ENCODE data around the gene DMAP1. TPM values are rescaled to one million over a fixed set of nuclear protein-coding genes. Genes with fewer than 3 reads are reported as not detected.
"Not testable (repeated sequence)": the region's sequence is repeated elsewhere in the genome, so short reads cannot be mapped to it uniquely, and the experiment has no call there.

DMAP1 gene
- 33.7 TPM for total RNA-seq

GRCh38 chr1:44213222-44214112, at the start of gene DMAP1:
Gene DMAP1, plus strand, starts transcription at chr1:44213471. Its CDS starts 283 bp downstream, at chr1:44213754.
- DNase-seq (ENCODE audit: low read depth in 2 of 3, low spot score in 2 of 3), result peak; percentile 79 to 92 (median 83)

DNA sequence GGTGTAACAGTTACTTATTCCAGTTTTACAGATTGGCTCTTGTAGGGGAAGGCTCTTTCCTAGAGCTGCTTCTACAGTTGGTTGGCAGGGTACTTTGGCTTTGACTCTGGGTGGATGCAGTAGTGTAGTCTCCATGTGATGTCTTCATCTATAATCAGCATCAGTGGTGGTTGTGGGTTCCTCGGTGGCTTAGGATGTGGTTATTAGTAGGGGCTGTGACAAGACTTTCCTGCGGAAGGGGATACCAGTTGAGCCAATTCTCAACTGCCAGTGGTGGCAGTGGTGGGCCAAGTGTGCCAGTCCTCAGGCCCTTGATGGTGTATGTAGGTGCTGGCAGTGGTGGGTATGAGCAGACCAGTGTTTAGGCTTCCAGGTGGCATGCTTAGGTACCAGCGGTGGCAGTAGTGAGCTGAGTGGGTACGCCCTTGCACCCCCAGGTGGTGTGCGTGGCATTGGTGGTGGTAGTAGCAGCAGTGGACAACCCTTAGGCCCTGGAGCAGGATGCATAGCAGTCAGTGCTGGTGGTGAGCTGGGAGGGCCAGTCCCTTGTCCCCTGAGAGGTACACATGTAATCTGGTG, 44.7 kb upstream of the DMAP1 start:
- DNase-seq (ENCODE audit: low read depth in 2 of 3, low spot score in 2 of 3), result no peak

DNA sequence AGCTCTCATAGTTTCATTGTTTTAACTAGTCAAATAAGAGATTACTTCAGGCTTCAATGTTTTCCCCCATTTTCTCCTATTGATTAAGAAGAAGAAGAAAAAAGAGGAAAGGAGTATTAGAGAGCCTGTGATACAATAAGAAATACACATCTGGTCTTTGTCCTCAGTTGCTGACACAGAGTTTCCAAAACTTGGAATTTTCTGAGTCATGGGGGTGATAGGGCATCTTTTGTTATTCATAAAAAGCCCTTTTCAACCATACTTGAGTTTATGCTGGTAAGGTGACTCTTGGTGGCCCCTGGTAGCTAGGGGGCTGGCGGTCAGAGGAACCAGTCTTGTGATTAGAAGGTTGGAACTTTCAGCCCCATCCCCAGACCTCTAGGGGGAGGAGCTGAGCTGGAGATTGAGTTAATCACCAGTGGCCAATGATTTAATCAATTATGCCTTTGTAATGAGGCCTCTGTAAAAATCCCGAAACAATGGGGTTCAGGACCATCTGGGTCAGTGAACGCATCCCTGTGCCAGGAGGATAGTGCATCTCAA, 42.9 kb upstream of the DMAP1 start:
- no peak for DNase-seq (ENCODE audit: low read depth in 2 of 3, low spot score in 2 of 3)

GRCh38 chr1:44174630-44175029, 38.6 kb upstream of the DMAP1 start:
- peak in 1 of 3 donors; percentile 5 for DNase-seq (ENCODE audit: low read depth in 2 of 3, low spot score in 2 of 3)

GRCh38 chr1:44200336-44200735, 12.9 kb upstream of the DMAP1 start:
- no peak for DNase-seq (ENCODE audit: low read depth in 2 of 3, low spot score in 2 of 3)

DNA sequence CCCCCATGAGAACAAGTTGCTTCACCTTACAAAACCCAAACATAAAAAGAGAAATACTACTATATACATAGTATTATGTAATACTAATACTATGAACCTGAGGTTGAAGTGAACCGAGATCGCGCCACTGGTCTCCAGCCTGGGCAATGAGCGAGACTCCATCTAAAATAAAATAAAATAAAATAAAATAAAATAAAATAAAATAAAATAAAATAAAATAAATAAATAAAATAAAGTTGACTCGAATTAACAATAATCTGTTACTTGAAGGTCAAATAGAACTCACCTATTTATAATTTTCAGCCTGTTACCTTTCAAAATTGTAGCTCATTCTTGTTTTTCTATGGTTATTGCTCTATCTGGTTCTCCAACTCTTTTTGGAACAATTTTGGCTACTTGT, 6.7 kb upstream of the DMAP1 start:
- DNase-seq (ENCODE audit: low read depth in 2 of 3, low spot score in 2 of 3), result not testable (repeated sequence)

DNA sequence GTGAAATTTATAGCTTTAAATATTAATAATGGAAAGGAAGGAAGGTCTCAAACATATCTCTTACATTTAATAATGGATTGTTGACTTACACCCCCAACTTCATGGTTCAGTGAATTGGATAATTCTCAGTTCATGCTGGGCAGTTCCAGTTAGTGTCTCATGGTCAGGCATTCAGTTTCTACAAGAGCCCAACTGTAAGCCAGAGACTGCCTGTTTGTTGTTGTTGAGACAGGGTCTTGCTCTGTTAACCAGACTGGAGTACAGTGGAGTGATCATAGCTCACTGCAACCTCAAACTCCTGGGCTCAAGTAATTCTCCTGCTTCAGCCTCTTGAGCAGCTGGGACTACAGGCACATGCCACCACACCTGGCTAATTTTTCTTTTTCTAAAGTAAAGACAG, 5.0 kb upstream of the DMAP1 start:
- DNase-seq (ENCODE audit: low read depth in 2 of 3, low spot score in 2 of 3), result no peak

GRCh38 chr1:44210595-44210994, 2.7 kb upstream of the DMAP1 start:
- DNase-seq (ENCODE audit: low read depth in 2 of 3, low spot score in 2 of 3), result no peak

DNA sequence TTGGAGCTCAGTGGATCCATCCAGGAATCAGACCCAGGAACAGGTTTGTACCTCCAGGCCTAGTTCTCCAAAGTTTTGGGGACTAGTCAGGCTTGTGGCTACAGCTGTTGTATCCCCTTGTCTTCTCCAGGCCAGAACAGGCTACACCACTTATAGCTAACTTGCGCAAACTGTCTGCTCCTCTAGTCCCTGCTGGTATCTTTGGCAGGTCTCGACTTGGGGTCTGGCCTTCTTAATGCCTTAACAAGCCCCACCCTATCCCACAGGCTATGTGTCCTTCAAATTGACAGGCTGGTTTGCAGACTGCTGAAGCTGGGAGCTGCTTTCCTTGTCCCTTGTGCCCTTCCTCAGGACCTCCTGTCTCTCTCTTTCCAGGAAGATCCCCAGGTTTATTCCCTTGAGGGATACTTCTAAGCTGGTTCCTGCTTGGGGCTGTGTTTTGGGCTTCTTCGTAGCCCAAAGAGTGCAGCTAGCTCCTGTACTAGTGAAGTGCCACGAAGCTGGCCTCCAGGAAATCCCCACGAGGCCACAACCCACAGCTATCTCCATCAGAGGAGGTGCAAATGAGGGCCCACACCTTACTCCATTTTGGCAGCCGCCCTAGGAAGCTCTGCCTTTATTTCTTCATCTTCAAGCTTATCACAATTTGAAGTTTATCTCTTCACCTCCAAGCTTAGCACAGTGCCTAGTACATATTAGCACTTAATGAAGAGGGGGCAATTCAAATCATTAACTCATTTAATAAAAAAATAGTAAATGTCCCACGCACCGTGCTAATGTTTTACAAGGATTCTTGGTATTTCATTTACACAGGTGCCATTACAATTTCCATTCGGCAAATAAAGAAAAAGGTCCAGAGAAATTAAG, 683 bp upstream of the DMAP1 start:
- DNase-seq (ENCODE audit: low read depth in 2 of 3, low spot score in 2 of 3), result peak in 1 of 3 donors; percentile 19

GRCh38 chr1:44217809-44218410, 4.6 kb downstream of the DMAP1 start:
- peak; percentile 36 to 83 (median 56) for DNase-seq (ENCODE audit: low read depth in 2 of 3, low spot score in 2 of 3)

DNA sequence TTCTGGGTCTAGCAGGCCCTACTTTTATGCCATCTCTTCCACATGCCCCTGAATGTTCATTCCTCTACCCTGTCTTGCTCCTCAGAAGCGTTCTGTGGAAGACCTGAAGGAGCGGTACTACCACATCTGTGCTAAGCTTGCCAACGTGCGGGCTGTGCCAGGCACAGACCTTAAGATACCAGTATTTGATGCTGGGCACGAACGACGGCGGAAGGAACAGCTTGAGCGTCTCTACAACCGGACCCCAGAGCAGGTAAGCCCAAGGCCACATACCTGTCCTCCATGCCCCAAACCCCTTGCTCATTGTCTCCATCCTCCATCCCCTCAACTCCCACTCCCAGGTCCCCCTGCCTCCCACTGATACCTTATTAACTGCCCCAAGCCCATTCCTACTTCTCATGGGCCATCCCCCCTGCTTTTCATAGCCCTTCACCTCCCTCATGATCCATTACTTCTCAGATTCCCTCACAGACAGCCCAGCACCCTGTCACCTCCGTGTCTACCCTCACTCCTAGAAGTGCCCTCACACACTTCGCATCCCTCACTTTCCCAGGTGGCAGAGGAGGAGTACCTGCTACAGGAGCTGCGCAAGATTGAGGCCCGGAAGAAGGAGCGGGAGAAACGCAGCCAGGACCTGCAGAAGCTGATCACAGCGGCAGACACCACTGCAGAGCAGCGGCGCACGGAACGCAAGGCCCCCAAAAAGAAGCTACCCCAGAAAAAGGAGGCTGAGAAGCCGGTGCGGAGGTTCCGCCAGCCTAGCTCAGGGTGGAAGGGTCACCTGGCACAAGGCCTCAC, 5.4 kb downstream of the DMAP1 start:
- no peak for DNase-seq (ENCODE audit: low read depth in 2 of 3, low spot score in 2 of 3)

DNA sequence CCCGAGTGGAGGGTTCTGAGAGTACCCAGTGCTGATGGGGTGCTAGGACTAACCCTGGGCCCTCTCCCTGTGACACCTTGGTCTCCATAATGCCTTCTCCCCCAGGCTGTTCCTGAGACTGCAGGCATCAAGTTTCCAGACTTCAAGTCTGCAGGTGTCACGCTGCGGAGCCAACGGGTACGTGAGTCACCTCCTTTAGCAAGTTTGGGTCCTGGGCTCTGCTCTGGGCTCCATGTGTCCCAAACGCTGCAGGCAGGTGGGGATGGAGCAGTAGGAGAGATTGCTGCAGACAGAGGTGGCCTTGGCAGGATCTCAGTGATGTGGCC, 6.0 kb downstream of the DMAP1 start:
- no peak for DNase-seq (ENCODE audit: low read depth in 2 of 3, low spot score in 2 of 3)

DNA sequence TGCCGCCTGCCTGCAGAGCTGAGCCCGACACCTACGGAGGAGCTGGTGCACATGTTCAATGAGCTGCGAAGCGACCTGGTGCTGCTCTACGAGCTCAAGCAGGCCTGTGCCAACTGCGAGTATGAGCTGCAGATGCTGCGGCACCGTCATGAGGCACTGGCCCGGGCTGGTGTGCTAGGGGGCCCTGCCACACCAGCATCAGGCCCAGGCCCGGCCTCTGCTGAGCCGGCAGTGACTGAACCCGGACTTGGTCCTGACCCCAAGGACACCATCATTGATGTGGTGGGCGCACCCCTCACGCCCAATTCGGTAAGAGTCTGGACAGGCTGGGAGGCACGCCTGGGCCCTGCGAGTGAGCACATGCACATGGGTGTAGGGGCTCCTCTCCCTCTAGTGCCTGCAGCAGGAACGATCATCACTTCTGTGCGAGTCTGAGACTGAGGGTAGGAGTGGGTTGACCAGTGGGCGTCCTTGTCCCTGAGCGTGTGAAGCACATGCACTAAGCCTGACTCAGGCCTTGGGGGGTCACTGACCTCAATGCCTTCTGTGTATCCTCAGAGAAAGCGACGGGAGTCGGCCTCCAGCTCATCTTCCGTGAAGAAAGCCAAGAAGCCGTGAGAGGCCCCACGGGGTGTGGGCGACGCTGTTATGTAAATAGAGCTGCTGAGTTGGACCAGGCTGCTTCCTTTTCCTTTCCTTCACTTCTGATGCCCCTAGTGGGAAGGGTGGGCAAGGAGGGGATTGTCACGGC, 6.9 kb downstream of the DMAP1 start:
- DNase-seq (ENCODE audit: low read depth in 2 of 3, low spot score in 2 of 3), result peak in 1 of 3 donors; percentile 37

DNA sequence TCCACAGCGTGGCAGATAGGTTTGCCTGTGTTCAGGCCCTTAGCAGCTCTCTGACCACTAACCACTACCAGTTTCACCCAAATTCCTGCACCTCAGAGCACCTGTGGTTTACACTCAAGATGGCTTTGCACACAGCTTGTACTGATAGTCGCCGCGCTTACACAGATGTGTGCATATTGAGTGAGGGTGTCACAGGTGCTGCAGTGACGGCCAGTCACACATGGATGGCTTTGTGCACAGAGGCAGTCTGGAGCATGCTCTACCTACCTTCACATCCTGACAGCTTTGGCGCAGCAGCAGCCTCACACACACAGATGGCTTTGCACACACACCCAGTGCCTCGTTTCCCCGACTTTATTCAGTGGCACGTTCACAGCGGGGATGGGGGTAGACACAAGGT, 7.5 kb downstream of the DMAP1 start:
- no peak for DNase-seq (ENCODE audit: low read depth in 2 of 3, low spot score in 2 of 3)

GRCh38 chr1:44221769-44222168, 8.5 kb downstream of the DMAP1 start:
- no peak for DNase-seq (ENCODE audit: low read depth in 2 of 3, low spot score in 2 of 3)

- DNase-seq (ENCODE audit: low read depth in 2 of 3, low spot score in 2 of 3), result no peak
These were observed 9.3 kb downstream of the DMAP1 start for GRCh38 chr1:44222397-44223186.

DNA sequence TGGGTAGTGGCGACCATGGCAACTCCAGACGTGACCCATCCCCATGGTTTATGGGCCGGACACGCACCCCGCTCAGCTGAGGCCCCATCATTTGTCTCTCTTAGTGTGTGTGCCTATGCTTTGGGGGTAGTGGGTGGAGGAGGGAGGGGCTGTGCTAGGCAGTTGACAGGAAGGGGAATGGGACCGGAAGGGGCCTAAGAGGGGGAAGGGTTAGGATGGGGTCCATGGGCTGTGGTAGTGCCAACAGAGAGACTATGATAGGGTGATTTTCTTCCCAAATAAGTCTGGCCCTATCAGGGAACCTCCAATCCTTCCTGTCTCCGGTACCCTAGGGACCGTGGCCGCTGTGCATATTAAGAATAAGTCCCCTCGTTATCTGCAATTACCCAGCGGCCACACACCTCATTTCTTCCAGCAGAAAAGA, 9.9 kb downstream of the DMAP1 start:
- DNase-seq (ENCODE audit: low read depth in 2 of 3, low spot score in 2 of 3), result peak in 1 of 3 donors; percentile 45

- no peak for DNase-seq (ENCODE audit: low read depth in 2 of 3, low spot score in 2 of 3)
These were observed 12.5 kb downstream of the DMAP1 start for GRCh38 chr1:44225761-44226160.
